Mesendoderm (in vitro differentiated cells): ENCODE measurements around the gene ADAMTS16.

ENCODE experiments used
- DNase-seq: peaks from one replicate; pipeline ENCODE4 v3.0.0; 2013
- H2AK5ac ChIP-seq: 2 replicates; pipeline ENCODE4 v1.6.1; 2013; ENCODE audit warnings: low read length, inconsistent platforms
- H2BK120ac ChIP-seq: 2 replicates; pipeline ENCODE4 v1.6.1; 2013; ENCODE audit warnings: low read depth, mild to moderate bottlenecking, low read length, moderate library complexity, mixed read lengths
- H2BK15ac ChIP-seq: replicated peaks from 2 replicates; pipeline ENCODE4 v1.6.1; 2013; ENCODE audit warnings: low read depth, mild to moderate bottlenecking, moderate library complexity
- H2BK5ac ChIP-seq: 2 replicates; pipeline ENCODE4 v1.6.1; 2013; ENCODE audit warnings: low read length, inconsistent platforms
- H3K18ac ChIP-seq: 2 replicates; pipeline ENCODE4 v1.6.1; 2013; ENCODE audit warnings: mild to moderate bottlenecking, low read length, mixed read lengths
- H3K23ac ChIP-seq: one replicate; pipeline ENCODE4 v1.6.1; 2013; ENCODE audit warnings: low read length
- H3K27ac ChIP-seq: 2 replicates; pipeline ENCODE4 v1.5.1; 2013; ENCODE audit warnings: low read depth, mild to moderate bottlenecking, inconsistent platforms, low read length, moderate library complexity
- H3K27me3 ChIP-seq: 2 replicates; pipeline ENCODE4 v1.6.1; 2013; ENCODE audit warnings: low read length, control low read depth, mild to moderate bottlenecking, inconsistent platforms; ENCODE audit not compliant: insufficient read depth, poor library complexity
- H3K36me3 ChIP-seq: 2 replicates; pipeline ENCODE4 v1.6.1; 2013; ENCODE audit warnings: low read length, inconsistent platforms; ENCODE audit not compliant: control insufficient read depth, insufficient read depth
- H3K4ac ChIP-seq: one replicate; pipeline ENCODE4 v1.6.1; 2013; ENCODE audit warnings: low read depth, mild to moderate bottlenecking, low read length, moderate library complexity
- H3K4me1 ChIP-seq: 2 replicates; pipeline ENCODE4 v1.6.1; 2013; ENCODE audit warnings: low read depth, low read length, inconsistent platforms; ENCODE audit not compliant: control insufficient read depth
- H3K4me2 ChIP-seq: 2 replicates; pipeline ENCODE4 v1.6.1; 2013; ENCODE audit warnings: low read length
- H3K4me3 ChIP-seq: 2 replicates; pipeline ENCODE4 v1.5.1; 2013; ENCODE audit warnings: mild to moderate bottlenecking, low read length
- H3K56ac ChIP-seq: one replicate; pipeline ENCODE4 v1.6.1; 2013; ENCODE audit warnings: low read length
- H3K79me1 ChIP-seq: 2 replicates; pipeline ENCODE4 v1.6.1; 2013; ENCODE audit warnings: low read length, inconsistent platforms
- H3K79me2 ChIP-seq: 2 replicates; pipeline ENCODE4 v1.6.1; 2013; ENCODE audit warnings: mild to moderate bottlenecking, low read length; ENCODE audit not compliant: control insufficient read depth, insufficient read depth
- H3K9ac ChIP-seq: 2 replicates; pipeline ENCODE4 v1.6.1; 2013; ENCODE audit warnings: low read length, inconsistent platforms
- H4K5ac ChIP-seq: one replicate; pipeline ENCODE4 v1.6.1; 2013; ENCODE audit warnings: low read length
- H4K8ac ChIP-seq: one replicate; pipeline ENCODE4 v1.6.1; 2013; ENCODE audit warnings: low read depth, mild to moderate bottlenecking, control low read depth, low read length, moderate library complexity
- WGBS: extraction: QIAGEN DNeasy Blood & Tissue Kit; methylation state at CpG from one replicate; pipeline ENCODE4 v1.1.7; 2013; ENCODE audit warnings: low lambda C conversion rate, missing lambda C conversion rate; ENCODE audit not compliant: insufficient coverage; ENCODE audit errors: extremely low coverage; 5-methylcytosine and 5-hydroxymethylcytosine counted together

Gene ADAMTS16

GRCh38 chr5:5298068-5298633 is 158.0 kb downstream of the ADAMTS16 start:
- WGBS = no CpG with 5 or more reads among the region's 4 CpGs
- no peak overlapping the region for H3K23ac ChIP-seq

GRCh38 chr5:5298841-5299541 is 158.9 kb downstream of the ADAMTS16 start:
- Histone ChIP-seq H3K4ac (no peak overlapping the region), H3K36me3 (no peaks in the 10 kb centered on the region), H3K56ac (no peak overlapping the region), H4K5ac (no peak overlapping the region), H4K8ac (no peak overlapping the region), H2BK15ac (no peak overlapping the region), H2AK5ac (no peak overlapping the region), H3K27me3 (no peaks in the 10 kb centered on the region), H3K9ac (no peak overlapping the region), H3K4me3 (no peak overlapping the region), H3K79me2 (no peaks in the 10 kb centered on the region), H3K23ac (no peak overlapping the region), H2BK120ac (no peak overlapping the region), H3K18ac (no peak overlapping the region), H3K79me1 (no peaks in the 10 kb centered on the region), H2BK5ac (no peak overlapping the region), H3K27ac (no peak overlapping the region), H3K4me2 (no peak overlapping the region), H3K4me1 (no peaks in the 10 kb centered on the region)
- DNase-seq = no peak
- no CpG with 5 or more reads among the region's 13 CpGs for WGBS

More at GRCh38 chr5:5298068-5298633, 158.0 kb downstream of the ADAMTS16 start:
- H3K9ac ChIP-seq = no peak overlapping the region
- no peaks in the 10 kb centered on the region for H3K79me1 ChIP-seq
- H3K36me3 ChIP-seq = no peaks in the 10 kb centered on the region
- no peaks in the 10 kb centered on the region for H3K27me3 ChIP-seq
- H4K5ac ChIP-seq = no peak overlapping the region
- H3K27ac ChIP-seq = no peak overlapping the region
- no peak overlapping the region for H2AK5ac ChIP-seq
- no peaks in the 10 kb centered on the region for H3K4me1 ChIP-seq
- H2BK5ac ChIP-seq = no peak overlapping the region
- H3K79me2 ChIP-seq = no peaks in the 10 kb centered on the region
- no peak for DNase-seq
- no peak overlapping the region for H4K8ac ChIP-seq
- H3K4me2 ChIP-seq = no peak overlapping the region
- no peak overlapping the region for H2BK120ac ChIP-seq
- no peak overlapping the region for H3K56ac ChIP-seq
- no peak overlapping the region for H3K4ac ChIP-seq
- no peak overlapping the region for H3K4me3 ChIP-seq
- H2BK15ac ChIP-seq = no peak overlapping the region
- no peak overlapping the region for H3K18ac ChIP-seq

- no peak overlapping the region for H3K4ac ChIP-seq
- no peak overlapping the region for H3K23ac ChIP-seq
- H3K36me3 ChIP-seq = no peaks in the 10 kb centered on the region
- no peak overlapping the region for H3K4me2 ChIP-seq
- no peak overlapping the region for H2AK5ac ChIP-seq
- H2BK120ac ChIP-seq = no peak overlapping the region
- no peak overlapping the region for H3K9ac ChIP-seq
- no peak overlapping the region for H2BK15ac ChIP-seq
- no peak overlapping the region for H4K8ac ChIP-seq
- H3K79me2 ChIP-seq = no peaks in the 10 kb centered on the region
- H2BK5ac ChIP-seq = no peak overlapping the region
- H3K18ac ChIP-seq = no peak overlapping the region
- no peak overlapping the region for H3K56ac ChIP-seq
- H4K5ac ChIP-seq = no peak overlapping the region
- H3K4me1 ChIP-seq = no peaks in the 10 kb centered on the region
- no CpG with 5 or more reads among the region's 3 CpGs for WGBS
- H3K79me1 ChIP-seq = no peaks in the 10 kb centered on the region
- H3K4me3 ChIP-seq = no peak overlapping the region
- H3K27ac ChIP-seq = no peak overlapping the region
- H3K27me3 ChIP-seq = no peaks in the 10 kb centered on the region
- no peak for DNase-seq
These were observed 161.0 kb downstream of the ADAMTS16 start for GRCh38 chr5:5301176-5301575.

DNA sequence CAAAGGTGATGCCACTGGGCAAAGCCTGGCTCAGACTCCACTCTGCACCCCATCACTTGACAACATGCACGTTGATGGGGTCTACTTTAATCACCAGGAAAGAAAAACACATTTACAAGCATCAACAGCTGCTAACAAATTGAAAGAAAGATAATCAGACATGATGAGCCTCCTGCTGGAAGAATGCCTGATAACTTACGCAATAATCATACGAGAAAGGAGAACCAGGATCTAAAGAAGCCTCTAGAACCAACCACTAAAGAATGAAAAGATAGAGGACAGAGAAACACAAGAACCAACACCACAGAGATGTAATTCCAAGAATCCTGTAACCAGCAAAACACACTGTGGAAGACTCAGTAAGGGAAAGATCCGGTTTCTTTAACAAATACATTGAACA is 162.1 kb downstream of the ADAMTS16 start:
- H3K56ac ChIP-seq = no peak overlapping the region
- no peak overlapping the region for H3K4me2 ChIP-seq
- H3K27me3 ChIP-seq = no peaks in the 10 kb centered on the region
- H3K4ac ChIP-seq = no peak overlapping the region
- no peaks in the 10 kb centered on the region for H3K4me1 ChIP-seq
- H4K8ac ChIP-seq = no peak overlapping the region
- no CpG with 5 or more reads among the region's 4 CpGs for WGBS
- no peak overlapping the region for H2AK5ac ChIP-seq
- no peak for DNase-seq
- no peak overlapping the region for H4K5ac ChIP-seq
- no peak overlapping the region for H3K9ac ChIP-seq
- H3K23ac ChIP-seq = no peak overlapping the region
- no peaks in the 10 kb centered on the region for H3K79me2 ChIP-seq
- no peak overlapping the region for H3K4me3 ChIP-seq
- H3K27ac ChIP-seq = no peak overlapping the region
- no peaks in the 10 kb centered on the region for H3K36me3 ChIP-seq
- no peak overlapping the region for H2BK120ac ChIP-seq
- no peaks in the 10 kb centered on the region for H3K79me1 ChIP-seq
- H3K18ac ChIP-seq = no peak overlapping the region
- no peak overlapping the region for H2BK15ac ChIP-seq
- no peak overlapping the region for H2BK5ac ChIP-seq

- no peak overlapping the region for H3K4me2 ChIP-seq
- H3K23ac ChIP-seq = no peak overlapping the region
- no peak overlapping the region for H3K56ac ChIP-seq
- no peaks in the 10 kb centered on the region for H3K79me2 ChIP-seq
- no peak overlapping the region for H3K4ac ChIP-seq
- no peaks in the 10 kb centered on the region for H3K36me3 ChIP-seq
- no peaks in the 10 kb centered on the region for H3K27me3 ChIP-seq
- no peak overlapping the region for H2AK5ac ChIP-seq
- DNase-seq = no peak
- no peak overlapping the region for H3K27ac ChIP-seq
- no peak overlapping the region for H2BK120ac ChIP-seq
- H2BK5ac ChIP-seq = no peak overlapping the region
- H4K5ac ChIP-seq = no peak overlapping the region
- no peaks in the 10 kb centered on the region for H3K4me1 ChIP-seq
- no CpG with 5 or more reads among the region's 15 CpGs for WGBS
- H2BK15ac ChIP-seq = no peak overlapping the region
- H4K8ac ChIP-seq = no peak overlapping the region
- no peak overlapping the region for H3K4me3 ChIP-seq
- no peak overlapping the region for H3K18ac ChIP-seq
- H3K79me1 ChIP-seq = no peaks in the 10 kb centered on the region
- no peak overlapping the region for H3K9ac ChIP-seq
These were observed 163.1 kb downstream of the ADAMTS16 start for GRCh38 chr5:5303242-5303641.
